ENCODE data around the gene LPAR2.
A peak's percentile ranks its signal among the peaks of the same experiment; 100 is the strongest.
"Not testable (repeated sequence)": the region's sequence is repeated elsewhere in the genome, so short reads cannot be mapped to it uniquely, and the experiment has no call there.

Gene LPAR2

GRCh38 chr19:19628501-19629134, 598 bp upstream of the LPAR2 start:
- peak; percentile 88 for DNase-seq

GRCh38 chr19:19626516-19627472, 1.2 kb downstream of the LPAR2 start:
- no peak for DNase-seq

GRCh38 chr19:19624032-19624570, 3.9 kb downstream of the LPAR2 start:
- DNase-seq, result no peak

GRCh38 chr19:19623383-19623782, 4.6 kb downstream of the LPAR2 start:
- DNase-seq, result no peak

GRCh38 chr19:19619849-19620210, 8.2 kb downstream of the LPAR2 start:
- no peak for DNase-seq

GRCh38 chr19:19619181-19619848, 8.7 kb downstream of the LPAR2 start:
- peak; percentile 48 for DNase-seq

GRCh38 chr19:19618219-19619051, 9.6 kb downstream of the LPAR2 start, which contains the start of gene PBX4:
PBX4 (minus strand) TSS chr19:19618687; CDS start chr19:19618629, 58 bp downstream.
- peak; percentile 99 for DNase-seq

- DNase-seq, result no peak
Measured at GRCh38 chr19:19615086-19615485, 12.9 kb downstream of the LPAR2 start.

- DNase-seq, result no peak
Measured at GRCh38 chr19:19613506-19613905, 14.5 kb downstream of the LPAR2 start.

- no peak for DNase-seq
Measured at GRCh38 chr19:19610376-19611202, 17.4 kb downstream of the LPAR2 start.

- not testable (repeated sequence) for DNase-seq
Measured at GRCh38 chr19:19606686-19607085, 21.3 kb downstream of the LPAR2 start.

GRCh38 chr19:19606021-19606420, 22.0 kb downstream of the LPAR2 start:
- no peak for DNase-seq

GRCh38 chr19:19602713-19603324, 25.2 kb downstream of the LPAR2 start:
- DNase-seq, result peak; percentile 30

- DNase-seq, result no peak
Measured at GRCh38 chr19:19602136-19602712, 25.8 kb downstream of the LPAR2 start.

GRCh38 chr19:19600793-19601330, 27.2 kb downstream of the LPAR2 start:
- no peak for DNase-seq

- not testable (repeated sequence) for DNase-seq
Measured at GRCh38 chr19:19598728-19599451, 29.1 kb downstream of the LPAR2 start.

- DNase-seq, result no peak
Measured at GRCh38 chr19:19597809-19598306, 30.2 kb downstream of the LPAR2 start.

- DNase-seq, result no peak
Measured at GRCh38 chr19:19595171-19595701, 32.8 kb downstream of the LPAR2 start.

- DNase-seq, result no peak
Measured at GRCh38 chr19:19594381-19594780, 33.6 kb downstream of the LPAR2 start.
